PFSK-1 (cell line): Measurements from ENCODE around the gene RAC2.
A peak's percentile ranks its signal among the peaks of the same experiment; 100 is the strongest.

Source experiments
- FOXP2 ChIP-seq: optimal IDR thresholded peaks from 2 replicates; pipeline ENCODE3; 2011; ENCODE audit warnings: borderline replicate concordance, control low read depth, inconsistent platforms; ENCODE audit not compliant: insufficient read depth; ENCODE audit errors: extremely low read length, extremely low read depth
- POLR2AphosphoS5 ChIP-seq: IDR thresholded peaks from 2 replicates; pipeline ENCODE4 v1.6.1; 2012; ENCODE audit warnings: low read depth, mild to moderate bottlenecking, control low read depth, low read length, moderate library complexity
- SIN3A ChIP-seq: IDR thresholded peaks from 2 replicates; pipeline ENCODE4 v1.6.1; 2012; ENCODE audit warnings: mild to moderate bottlenecking, low read length, moderate library complexity, borderline replicate concordance; ENCODE audit not compliant: insufficient read depth
- TAF1 ChIP-seq: IDR thresholded peaks from 2 replicates; pipeline ENCODE4 v1.6.1; 2012; ENCODE audit warnings: low read length, control low read depth, borderline replicate concordance; ENCODE audit not compliant: insufficient read depth
- TF ChIP-seq, protein P1 (sequence below), 2 experiments: IDR thresholded peaks; 2 replicates each; pipeline versions ENCODE4 v1.6.1 to v1.8.0; 2011 to 2012; ENCODE audit warnings: low read depth in 2 of 2, low read length in 2 of 2, control low read depth in 1 of 2, inconsistent platforms in 1 of 2, mild to moderate bottlenecking in 1 of 2, moderate library complexity in 1 of 2; ENCODE audit not compliant: insufficient read depth in 1 of 2

The RAC2 gene

DNA sequence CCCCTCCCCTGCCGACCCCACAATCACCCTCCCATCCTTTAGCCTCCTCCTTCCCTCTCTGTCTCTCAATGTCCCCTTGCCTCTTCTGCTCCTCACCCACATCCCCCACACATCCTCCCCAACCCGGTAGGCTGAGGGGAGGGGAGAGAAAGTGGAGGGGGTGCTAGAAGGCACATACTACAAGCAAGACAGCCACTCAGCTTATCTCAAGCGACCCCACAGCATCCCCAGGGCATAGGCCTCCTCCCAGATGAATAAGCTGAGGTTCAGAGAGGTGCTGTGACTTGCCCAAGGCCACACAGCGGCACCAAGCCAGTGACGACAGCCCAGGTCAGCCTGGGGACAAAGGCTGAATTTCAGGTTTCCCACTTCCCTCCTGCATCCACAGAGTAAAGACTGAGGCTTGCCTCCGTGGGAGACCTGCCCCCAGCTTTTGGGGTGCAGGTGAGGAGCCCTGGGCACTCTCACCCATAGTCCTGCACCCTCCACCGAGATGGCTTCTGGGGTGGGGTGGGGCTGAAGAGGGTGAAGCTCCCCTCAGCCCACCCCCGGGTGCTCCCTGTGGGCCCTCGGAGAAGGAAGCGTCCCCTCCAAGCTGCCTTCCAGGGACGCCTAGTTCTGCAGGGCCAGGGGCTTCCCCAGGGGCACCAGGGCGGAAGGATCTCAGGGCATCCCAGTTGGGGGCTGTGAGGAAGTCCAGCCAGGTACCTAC lies 511 bp downstream of the RAC2 start:
- TF ChIP-seq FOXP2 (no peak), TAF1 (no peak), SIN3A (no peak), POLR2AphosphoS5 (no peak)
- TF ChIP-seq, protein P1, sequence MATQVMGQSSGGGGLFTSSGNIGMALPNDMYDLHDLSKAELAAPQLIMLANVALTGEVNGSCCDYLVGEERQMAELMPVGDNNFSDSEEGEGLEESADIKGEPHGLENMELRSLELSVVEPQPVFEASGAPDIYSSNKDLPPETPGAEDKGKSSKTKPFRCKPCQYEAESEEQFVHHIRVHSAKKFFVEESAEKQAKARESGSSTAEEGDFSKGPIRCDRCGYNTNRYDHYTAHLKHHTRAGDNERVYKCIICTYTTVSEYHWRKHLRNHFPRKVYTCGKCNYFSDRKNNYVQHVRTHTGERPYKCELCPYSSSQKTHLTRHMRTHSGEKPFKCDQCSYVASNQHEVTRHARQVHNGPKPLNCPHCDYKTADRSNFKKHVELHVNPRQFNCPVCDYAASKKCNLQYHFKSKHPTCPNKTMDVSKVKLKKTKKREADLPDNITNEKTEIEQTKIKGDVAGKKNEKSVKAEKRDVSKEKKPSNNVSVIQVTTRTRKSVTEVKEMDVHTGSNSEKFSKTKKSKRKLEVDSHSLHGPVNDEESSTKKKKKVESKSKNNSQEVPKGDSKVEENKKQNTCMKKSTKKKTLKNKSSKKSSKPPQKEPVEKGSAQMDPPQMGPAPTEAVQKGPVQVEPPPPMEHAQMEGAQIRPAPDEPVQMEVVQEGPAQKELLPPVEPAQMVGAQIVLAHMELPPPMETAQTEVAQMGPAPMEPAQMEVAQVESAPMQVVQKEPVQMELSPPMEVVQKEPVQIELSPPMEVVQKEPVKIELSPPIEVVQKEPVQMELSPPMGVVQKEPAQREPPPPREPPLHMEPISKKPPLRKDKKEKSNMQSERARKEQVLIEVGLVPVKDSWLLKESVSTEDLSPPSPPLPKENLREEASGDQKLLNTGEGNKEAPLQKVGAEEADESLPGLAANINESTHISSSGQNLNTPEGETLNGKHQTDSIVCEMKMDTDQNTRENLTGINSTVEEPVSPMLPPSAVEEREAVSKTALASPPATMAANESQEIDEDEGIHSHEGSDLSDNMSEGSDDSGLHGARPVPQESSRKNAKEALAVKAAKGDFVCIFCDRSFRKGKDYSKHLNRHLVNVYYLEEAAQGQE (IDR thresholded peaks at IDR 0.05; ENCODE audit: insufficient read depth in 1 of 2, low read depth in 2 of 2, low read length in 2 of 2), result no peak

DNA sequence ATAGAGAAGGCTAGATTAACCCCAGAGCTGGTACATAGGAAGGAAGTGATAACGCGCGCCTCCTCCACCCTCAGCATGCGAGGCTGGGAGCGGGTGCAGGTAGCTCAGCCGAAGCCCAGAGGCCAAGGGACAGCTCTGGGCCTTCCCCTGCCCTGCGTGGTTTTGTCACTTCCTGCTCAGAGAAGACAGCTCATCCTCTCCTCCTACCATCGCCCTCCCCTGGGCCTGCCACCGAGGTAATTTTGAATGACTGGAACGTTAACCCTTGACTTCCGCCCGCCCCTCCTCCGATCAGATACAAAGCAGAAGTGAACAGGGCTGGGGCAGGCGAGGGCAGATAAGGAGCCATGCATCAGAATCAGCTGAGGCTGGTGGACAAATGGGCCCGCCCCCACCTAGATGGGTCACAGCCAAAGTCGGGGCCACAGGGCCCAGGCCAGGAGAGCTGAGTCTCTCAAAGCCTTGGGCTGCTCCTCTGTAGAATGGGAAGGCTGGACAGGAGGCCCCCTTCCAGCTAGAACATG lies 1.6 kb downstream of the RAC2 start:
- TF ChIP-seq POLR2AphosphoS5 (0 out of 2 replicates have a peak, but pooled peaks have one; percentile 22), FOXP2 (peak; percentile 57), SIN3A (no peak), TAF1 (no peak)
- TF ChIP-seq, protein P1 (IDR thresholded peaks at IDR 0.05; ENCODE audit: insufficient read depth in 1 of 2, low read depth in 2 of 2, low read length in 2 of 2), result no peak

DNA sequence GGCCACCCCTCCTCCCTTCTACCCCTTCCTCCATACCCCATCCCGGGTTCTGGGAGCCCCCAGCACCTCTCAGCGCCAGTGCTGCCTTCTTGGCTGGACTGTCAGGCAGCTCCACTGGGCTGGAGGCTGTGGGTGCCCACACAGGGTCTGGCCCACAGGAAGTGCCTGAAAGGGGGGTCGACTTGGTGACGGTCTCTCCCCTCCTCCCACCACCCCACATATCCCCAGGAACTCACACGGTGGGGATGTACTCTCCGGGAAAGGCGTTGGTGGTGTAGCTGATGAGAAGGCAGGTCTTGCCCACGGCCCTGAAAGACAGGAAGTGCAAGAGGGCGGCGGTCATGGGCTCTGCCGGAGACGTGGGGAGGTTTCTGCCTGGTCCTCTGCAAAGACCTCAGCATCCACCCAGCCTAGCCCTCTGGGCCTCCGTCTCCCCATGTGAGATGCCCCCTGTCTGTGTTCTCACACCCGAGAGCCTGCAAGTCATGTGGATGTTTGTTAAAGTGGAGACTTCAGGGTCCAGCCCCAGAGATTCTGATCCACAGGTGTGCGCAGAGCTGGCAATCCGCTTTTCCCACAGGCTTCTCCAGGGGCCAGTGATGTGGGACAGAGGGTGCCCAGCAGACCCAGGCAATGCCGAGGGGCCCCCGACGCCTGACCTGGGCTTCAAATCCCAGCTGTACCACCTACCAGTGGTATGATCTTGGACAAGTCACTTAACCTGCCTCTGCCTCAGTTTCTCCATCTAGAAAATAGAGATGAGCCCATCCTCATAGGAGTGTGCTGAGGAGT lies 2.5 kb downstream of the RAC2 start:
- TF ChIP-seq TAF1 (no peak), SIN3A (no peak), FOXP2 (no peak), POLR2AphosphoS5 (no peak)
- TF ChIP-seq, protein P1 (IDR thresholded peaks at IDR 0.05; ENCODE audit: insufficient read depth in 1 of 2, low read depth in 2 of 2, low read length in 2 of 2), result no peak

DNA sequence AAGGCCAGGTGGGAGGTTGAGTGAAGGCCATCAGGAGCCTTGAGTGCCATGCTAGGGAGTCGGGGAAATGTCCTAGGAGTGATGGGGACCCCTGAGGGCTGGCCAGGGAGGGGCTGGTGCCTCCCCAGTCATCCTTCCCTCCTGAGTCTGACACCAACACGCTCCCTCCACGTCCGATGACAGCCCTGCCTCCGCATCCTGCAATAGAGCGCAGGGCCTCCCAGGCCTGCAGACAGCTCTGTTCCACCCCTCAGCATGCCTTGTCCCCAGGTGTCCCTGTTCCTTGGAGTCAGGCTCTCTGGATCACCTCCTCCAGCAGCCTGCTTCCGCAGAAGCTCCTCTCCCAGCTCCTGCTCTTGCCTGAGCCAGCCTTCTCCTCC lies 3.1 kb downstream of the RAC2 start:
- TF ChIP-seq FOXP2 (no peak), TAF1 (no peak), POLR2AphosphoS5 (no peak), SIN3A (no peak)
- TF ChIP-seq, protein P1 (IDR thresholded peaks at IDR 0.05; ENCODE audit: insufficient read depth in 1 of 2, low read depth in 2 of 2, low read length in 2 of 2), result no peak
